ENCODE results near the gene LCN10.

Gene LCN10

DNA sequence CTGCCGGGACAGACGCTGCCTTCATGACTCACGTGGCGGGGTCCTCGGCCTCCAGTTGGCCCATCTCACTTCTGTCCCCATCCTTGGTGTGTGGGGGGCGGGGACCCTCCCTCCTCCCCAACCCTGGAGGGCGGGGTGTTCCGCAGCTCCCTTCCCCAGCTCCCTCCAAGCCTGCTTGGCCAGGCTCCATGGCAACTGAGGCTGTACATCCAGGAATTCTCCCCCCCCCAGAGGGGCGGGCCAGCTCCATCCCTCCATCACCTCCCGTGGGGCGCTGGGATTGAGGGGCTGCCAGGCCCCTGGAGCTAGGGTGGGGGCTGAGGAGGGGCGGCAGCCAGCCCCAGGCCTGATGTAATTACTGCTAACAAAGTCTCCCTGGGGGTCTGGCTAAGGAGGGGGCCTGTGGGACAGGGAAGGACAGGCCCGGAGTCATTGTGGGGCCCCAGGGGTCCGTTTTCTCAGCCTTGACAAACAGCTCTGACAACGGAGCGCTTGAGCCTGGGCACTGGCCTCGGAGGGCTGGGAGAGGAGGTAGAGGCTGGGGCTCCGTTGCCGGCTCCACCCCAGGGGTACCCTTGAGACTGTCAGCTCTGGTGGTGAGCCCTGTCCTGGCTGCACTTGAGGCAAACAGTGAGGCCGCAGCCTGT is 22.4 kb downstream of the LCN10 start (continued):
- TF ChIP-seq ZNF565 (CRISPR knock-in tag; conservative IDR thresholded peaks at IDR 0.05; ENCODE audit: low read depth) (no peak), TCF4 (CRISPR knock-in tag; IDR thresholded peaks at IDR 0.05; ENCODE audit: borderline replicate concordance) (no peak), ZNF8 (CRISPR knock-in tag; IDR thresholded peaks at IDR 0.05) (no peak), ZFP30 (CRISPR knock-in tag; IDR thresholded peaks at IDR 0.05) (no peak), ZNF70 (CRISPR knock-in tag; IDR thresholded peaks at IDR 0.05) (no peak), ZC3H10 (CRISPR knock-in tag; IDR thresholded peaks at IDR 0.05) (no peak), RARB (CRISPR knock-in tag; IDR thresholded peaks at IDR 0.05) (no peak)
- TF ChIP-seq, protein P1, sequence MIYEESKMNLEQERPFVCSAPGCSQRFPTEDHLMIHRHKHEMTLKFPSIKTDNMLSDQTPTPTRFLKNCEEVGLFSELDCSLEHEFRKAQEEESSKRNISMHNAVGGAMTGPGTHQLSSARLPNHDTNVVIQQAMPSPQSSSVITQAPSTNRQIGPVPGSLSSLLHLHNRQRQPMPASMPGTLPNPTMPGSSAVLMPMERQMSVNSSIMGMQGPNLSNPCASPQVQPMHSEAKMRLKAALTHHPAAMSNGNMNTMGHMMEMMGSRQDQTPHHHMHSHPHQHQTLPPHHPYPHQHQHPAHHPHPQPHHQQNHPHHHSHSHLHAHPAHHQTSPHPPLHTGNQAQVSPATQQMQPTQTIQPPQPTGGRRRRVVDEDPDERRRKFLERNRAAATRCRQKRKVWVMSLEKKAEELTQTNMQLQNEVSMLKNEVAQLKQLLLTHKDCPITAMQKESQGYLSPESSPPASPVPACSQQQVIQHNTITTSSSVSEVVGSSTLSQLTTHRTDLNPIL (CRISPR knock-in tag; IDR thresholded peaks at IDR 0.05; ENCODE audit: low read depth), result no peak
- TF ChIP-seq, protein P2, sequence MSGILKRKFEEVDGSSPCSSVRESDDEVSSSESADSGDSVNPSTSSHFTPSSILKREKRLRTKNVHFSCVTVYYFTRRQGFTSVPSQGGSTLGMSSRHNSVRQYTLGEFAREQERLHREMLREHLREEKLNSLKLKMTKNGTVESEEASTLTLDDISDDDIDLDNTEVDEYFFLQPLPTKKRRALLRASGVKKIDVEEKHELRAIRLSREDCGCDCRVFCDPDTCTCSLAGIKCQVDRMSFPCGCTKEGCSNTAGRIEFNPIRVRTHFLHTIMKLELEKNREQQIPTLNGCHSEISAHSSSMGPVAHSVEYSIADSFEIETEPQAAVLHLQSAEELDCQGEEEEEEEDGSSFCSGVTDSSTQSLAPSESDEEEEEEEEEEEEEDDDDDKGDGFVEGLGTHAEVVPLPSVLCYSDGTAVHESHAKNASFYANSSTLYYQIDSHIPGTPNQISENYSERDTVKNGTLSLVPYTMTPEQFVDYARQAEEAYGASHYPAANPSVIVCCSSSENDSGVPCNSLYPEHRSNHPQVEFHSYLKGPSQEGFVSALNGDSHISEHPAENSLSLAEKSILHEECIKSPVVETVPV (CRISPR knock-in tag; IDR thresholded peaks at IDR 0.05), result no peak

DNA sequence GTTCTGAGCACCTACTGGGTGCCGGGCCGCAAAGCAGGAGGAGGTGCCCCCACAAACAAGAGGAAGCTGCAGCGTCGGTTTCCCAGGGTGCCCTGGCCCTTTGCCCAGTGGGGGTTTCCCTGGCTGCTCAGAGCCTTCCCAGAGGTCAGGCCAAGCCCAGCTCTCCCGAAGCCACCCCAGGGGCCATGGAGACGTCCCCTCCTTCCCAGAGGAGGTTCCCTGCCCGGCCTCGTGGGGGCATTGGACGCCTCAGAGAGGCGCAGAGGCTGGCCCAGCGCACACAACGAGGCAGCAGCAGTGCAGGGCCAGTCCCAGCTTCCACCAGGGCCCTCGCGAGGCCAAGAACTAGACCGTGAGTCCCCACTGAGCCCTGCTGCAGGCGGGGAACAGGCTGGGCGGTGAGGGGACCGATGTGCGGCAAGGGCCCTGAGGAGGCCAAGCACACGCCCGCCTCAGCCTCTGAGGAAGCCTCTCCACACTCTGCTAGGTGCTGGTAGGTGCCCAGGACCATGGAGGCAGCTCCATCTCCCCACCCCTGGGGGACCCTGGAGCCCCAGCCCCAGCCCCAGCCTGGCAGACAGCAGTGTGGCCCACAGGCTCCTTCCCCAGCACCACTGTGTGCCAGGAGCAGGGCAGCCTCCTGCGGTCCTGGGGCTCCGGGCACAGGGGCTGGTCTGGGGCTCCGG is 23.4 kb downstream of the LCN10 start:
- TF ChIP-seq ZFP30 (CRISPR knock-in tag; IDR thresholded peaks at IDR 0.05), result no peak
- no peak for TF ChIP-seq ZC3H10 (CRISPR knock-in tag; IDR thresholded peaks at IDR 0.05)
- TF ChIP-seq ISL1 (CRISPR knock-in tag; IDR thresholded peaks at IDR 0.05), result no peak
- TF ChIP-seq GLIS3 (CRISPR knock-in tag; IDR thresholded peaks at IDR 0.05), result no peak
- TF ChIP-seq, protein P1 (CRISPR knock-in tag; IDR thresholded peaks at IDR 0.05; ENCODE audit: low read depth), result no peak
- TF ChIP-seq, protein P3, sequence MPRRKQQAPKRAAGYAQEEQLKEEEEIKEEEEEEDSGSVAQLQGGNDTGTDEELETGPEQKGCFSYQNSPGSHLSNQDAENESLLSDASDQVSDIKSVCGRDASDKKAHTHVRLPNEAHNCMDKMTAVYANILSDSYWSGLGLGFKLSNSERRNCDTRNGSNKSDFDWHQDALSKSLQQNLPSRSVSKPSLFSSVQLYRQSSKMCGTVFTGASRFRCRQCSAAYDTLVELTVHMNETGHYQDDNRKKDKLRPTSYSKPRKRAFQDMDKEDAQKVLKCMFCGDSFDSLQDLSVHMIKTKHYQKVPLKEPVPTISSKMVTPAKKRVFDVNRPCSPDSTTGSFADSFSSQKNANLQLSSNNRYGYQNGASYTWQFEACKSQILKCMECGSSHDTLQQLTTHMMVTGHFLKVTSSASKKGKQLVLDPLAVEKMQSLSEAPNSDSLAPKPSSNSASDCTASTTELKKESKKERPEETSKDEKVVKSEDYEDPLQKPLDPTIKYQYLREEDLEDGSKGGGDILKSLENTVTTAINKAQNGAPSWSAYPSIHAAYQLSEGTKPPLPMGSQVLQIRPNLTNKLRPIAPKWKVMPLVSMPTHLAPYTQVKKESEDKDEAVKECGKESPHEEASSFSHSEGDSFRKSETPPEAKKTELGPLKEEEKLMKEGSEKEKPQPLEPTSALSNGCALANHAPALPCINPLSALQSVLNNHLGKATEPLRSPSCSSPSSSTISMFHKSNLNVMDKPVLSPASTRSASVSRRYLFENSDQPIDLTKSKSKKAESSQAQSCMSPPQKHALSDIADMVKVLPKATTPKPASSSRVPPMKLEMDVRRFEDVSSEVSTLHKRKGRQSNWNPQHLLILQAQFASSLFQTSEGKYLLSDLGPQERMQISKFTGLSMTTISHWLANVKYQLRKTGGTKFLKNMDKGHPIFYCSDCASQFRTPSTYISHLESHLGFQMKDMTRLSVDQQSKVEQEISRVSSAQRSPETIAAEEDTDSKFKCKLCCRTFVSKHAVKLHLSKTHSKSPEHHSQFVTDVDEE (CRISPR knock-in tag; IDR thresholded peaks at IDR 0.05), result no peak
- no peak for TF ChIP-seq ARNTL (CRISPR knock-in tag; IDR thresholded peaks at IDR 0.05; ENCODE audit: borderline replicate concordance, low read depth)
- TF ChIP-seq ZNF8 (CRISPR knock-in tag; IDR thresholded peaks at IDR 0.05), result no peak
- TF ChIP-seq, protein P4, sequence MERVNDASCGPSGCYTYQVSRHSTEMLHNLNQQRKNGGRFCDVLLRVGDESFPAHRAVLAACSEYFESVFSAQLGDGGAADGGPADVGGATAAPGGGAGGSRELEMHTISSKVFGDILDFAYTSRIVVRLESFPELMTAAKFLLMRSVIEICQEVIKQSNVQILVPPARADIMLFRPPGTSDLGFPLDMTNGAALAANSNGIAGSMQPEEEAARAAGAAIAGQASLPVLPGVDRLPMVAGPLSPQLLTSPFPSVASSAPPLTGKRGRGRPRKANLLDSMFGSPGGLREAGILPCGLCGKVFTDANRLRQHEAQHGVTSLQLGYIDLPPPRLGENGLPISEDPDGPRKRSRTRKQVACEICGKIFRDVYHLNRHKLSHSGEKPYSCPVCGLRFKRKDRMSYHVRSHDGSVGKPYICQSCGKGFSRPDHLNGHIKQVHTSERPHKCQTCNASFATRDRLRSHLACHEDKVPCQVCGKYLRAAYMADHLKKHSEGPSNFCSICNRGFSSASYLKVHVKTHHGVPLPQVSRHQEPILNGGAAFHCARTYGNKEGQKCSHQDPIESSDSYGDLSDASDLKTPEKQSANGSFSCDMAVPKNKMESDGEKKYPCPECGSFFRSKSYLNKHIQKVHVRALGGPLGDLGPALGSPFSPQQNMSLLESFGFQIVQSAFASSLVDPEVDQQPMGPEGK (CRISPR knock-in tag; IDR thresholded peaks at IDR 0.05; ENCODE audit: borderline replicate concordance), result no peak
- no peak for TF ChIP-seq TOX (CRISPR knock-in tag; IDR thresholded peaks at IDR 0.05; ENCODE audit: borderline replicate concordance)
- TF ChIP-seq ZNF70 (CRISPR knock-in tag; IDR thresholded peaks at IDR 0.05), result no peak
- TF ChIP-seq ZFP3 (CRISPR knock-in tag; IDR thresholded peaks at IDR 0.05), result no peak
- no peak for TF ChIP-seq ZNF565 (CRISPR knock-in tag; conservative IDR thresholded peaks at IDR 0.05; ENCODE audit: low read depth)
- TF ChIP-seq, protein P5, sequence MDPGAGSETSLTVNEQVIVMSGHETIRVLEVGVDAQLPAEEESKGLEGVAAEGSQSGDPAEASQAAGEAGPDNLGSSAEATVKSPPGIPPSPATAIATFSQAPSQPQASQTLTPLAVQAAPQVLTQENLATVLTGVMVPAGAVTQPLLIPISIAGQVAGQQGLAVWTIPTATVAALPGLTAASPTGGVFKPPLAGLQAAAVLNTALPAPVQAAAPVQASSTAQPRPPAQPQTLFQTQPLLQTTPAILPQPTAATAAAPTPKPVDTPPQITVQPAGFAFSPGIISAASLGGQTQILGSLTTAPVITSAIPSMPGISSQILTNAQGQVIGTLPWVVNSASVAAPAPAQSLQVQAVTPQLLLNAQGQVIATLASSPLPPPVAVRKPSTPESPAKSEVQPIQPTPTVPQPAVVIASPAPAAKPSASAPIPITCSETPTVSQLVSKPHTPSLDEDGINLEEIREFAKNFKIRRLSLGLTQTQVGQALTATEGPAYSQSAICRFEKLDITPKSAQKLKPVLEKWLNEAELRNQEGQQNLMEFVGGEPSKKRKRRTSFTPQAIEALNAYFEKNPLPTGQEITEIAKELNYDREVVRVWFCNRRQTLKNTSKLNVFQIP (CRISPR knock-in tag; IDR thresholded peaks at IDR 0.05; ENCODE audit: borderline replicate concordance, low read depth), result no peak
- TF ChIP-seq ESRRG (CRISPR knock-in tag; IDR thresholded peaks at IDR 0.05), result no peak
- no peak for ATAC-seq
